ENCODE results near the gene PRR36. TPM values are rescaled to one million over a fixed set of nuclear protein-coding genes. Genes with fewer than 3 reads are reported as not detected.
A peak's percentile ranks its signal among the peaks of the same experiment; 100 is the strongest.
"Not testable (repeated sequence)": the region's sequence is repeated elsewhere in the genome, so short reads cannot be mapped to it uniquely, and the experiment has no call there.

Gene PRR36
- total and polyA plus RNA-seq, 5 donors from 2014 or later, result 0.05 to 0.22 (median 0.12) TPM; not detected in 2

- H3K27ac ChIP-seq (ENCODE audit: insufficient read depth, low read length, poor library complexity, severe bottlenecking), result no peak overlapping the region
- Mint-ChIP-seq H3K9me3 (peaks cover 0 to 6% (median 0%) of the 10 kb centered on the region in 7 donors), H3K36me3 (peaks cover under 1% of the 10 kb centered on the region), H3K4me1 (peaks cover 3 to 20% (median 10%) of the 10 kb centered on the region in 4 donors), H3K27me3 (peaks cover 9% of the 10 kb centered on the region), H3K27ac (no peak overlapping the region), H3K4me3 (no peak overlapping the region)
- DNase-seq (no peak), ATAC-seq (ENCODE audit: low read depth in 2 of 2) (no peak)
- H3K4me1 ChIP-seq (ENCODE audit: control insufficient read depth, insufficient read depth, low read length, poor library complexity, severe bottlenecking), result peaks cover 16% of the 10 kb centered on the region
- no peaks in the 10 kb centered on the region for H3K36me3 ChIP-seq (ENCODE audit: control insufficient read depth, insufficient read depth, low read length)
- no peak overlapping the region for H3K4me3 ChIP-seq (ENCODE audit: low read depth, low read length)
- no peaks in the 10 kb centered on the region for H3K9me3 ChIP-seq (ENCODE audit: control insufficient read depth in 2 of 2, low read length in 2 of 2)
- H3K27me3 ChIP-seq (ENCODE audit: control insufficient read depth, insufficient read depth, low read length), result no peaks in the 10 kb centered on the region
These were observed 25.7 kb upstream of the PRR36 start for GRCh38 chr19:7899751-7900378.

DNA sequence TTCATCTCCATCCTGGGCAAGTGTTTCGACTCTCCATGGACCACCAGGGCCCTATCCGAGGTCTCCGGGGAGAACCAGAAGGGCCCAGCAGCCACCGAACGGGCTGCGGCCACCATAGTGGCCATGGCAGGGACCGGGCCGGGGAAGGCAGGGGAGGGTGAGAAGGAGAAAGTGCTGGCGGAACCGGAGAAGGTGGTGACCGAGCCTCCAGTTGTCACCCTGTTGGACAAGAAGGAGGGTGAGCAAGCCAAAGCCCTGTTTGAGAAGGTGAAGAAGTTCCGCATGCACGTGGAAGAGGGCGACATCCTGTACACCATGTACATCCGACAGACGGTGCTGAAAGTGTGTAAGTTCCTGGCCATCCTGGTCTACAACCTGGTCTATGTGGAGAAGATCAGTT, 24.8 kb upstream of the PRR36 start:
- no peak for DNase-seq
- Histone ChIP-seq H3K27me3 (ENCODE audit: control insufficient read depth, insufficient read depth, low read length) (no peaks in the 10 kb centered on the region), H3K9me3 (ENCODE audit: control insufficient read depth in 2 of 2, low read length in 2 of 2) (no peaks in the 10 kb centered on the region), H3K27ac (ENCODE audit: insufficient read depth, low read length, poor library complexity, severe bottlenecking) (no peak overlapping the region), H3K36me3 (ENCODE audit: control insufficient read depth, insufficient read depth, low read length) (no peaks in the 10 kb centered on the region), H3K4me3 (ENCODE audit: low read depth, low read length) (no peak overlapping the region), H3K4me1 (ENCODE audit: control insufficient read depth, insufficient read depth, low read length, poor library complexity, severe bottlenecking) (peaks cover 9% of the 10 kb centered on the region)
- H3K27me3 Mint-ChIP-seq, result peaks cover 14% of the 10 kb centered on the region
- H3K36me3 Mint-ChIP-seq, result no peaks in the 10 kb centered on the region
- H3K9me3 Mint-ChIP-seq, result peaks cover 0 to 4% (median 0%) of the 10 kb centered on the region in 7 donors
- peaks cover 0 to 14% (median 6%) of the 10 kb centered on the region in 4 donors for H3K4me1 Mint-ChIP-seq
- no peak for ATAC-seq (ENCODE audit: low read depth in 2 of 2)
- H3K27ac Mint-ChIP-seq, result peak overlapping the region in 1 of 3 donors; percentile 20
- no peak overlapping the region for H3K4me3 Mint-ChIP-seq

DNA sequence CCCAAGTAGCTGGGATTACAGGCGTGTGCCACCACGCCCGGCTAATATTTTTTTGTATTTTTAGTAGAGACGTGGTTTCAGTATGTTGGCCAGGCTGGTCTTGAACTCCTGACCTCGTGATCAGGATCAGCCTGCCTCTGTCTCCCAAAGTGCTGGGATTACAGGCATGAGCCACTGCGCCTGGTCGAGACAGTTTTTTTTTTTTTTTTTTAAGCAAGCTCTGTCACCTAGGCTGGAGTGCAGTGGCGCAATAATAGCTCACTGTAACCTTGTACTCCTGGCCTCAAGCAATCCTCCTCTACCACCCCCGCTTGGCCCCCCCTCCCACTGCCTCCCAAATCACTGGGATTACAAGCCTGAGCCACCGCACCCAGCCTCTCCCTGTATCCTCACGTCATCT, 23.1 kb upstream of the PRR36 start:
- DNase-seq, result no peak
- Mint-ChIP-seq H3K4me3 (no peak overlapping the region), H3K4me1 (peaks cover 0 to 2% (median 0%) of the 10 kb centered on the region in 4 donors), H3K27ac (no peak overlapping the region), H3K9me3 (no peaks in the 10 kb centered on the region), H3K36me3 (no peaks in the 10 kb centered on the region), H3K27me3 (peaks cover 5% of the 10 kb centered on the region)
- Histone ChIP-seq H3K36me3 (ENCODE audit: control insufficient read depth, insufficient read depth, low read length) (no peaks in the 10 kb centered on the region), H3K27me3 (ENCODE audit: control insufficient read depth, insufficient read depth, low read length) (no peaks in the 10 kb centered on the region), H3K9me3 (ENCODE audit: control insufficient read depth in 2 of 2, low read length in 2 of 2) (no peaks in the 10 kb centered on the region), H3K27ac (ENCODE audit: insufficient read depth, low read length, poor library complexity, severe bottlenecking) (no peak overlapping the region), H3K4me1 (ENCODE audit: control insufficient read depth, insufficient read depth, low read length, poor library complexity, severe bottlenecking) (no peaks in the 10 kb centered on the region), H3K4me3 (ENCODE audit: low read depth, low read length) (no peak overlapping the region)
- no peak for ATAC-seq (ENCODE audit: low read depth in 2 of 2)

- ATAC-seq (ENCODE audit: low read depth in 2 of 2), result no peak
These were observed 21.4 kb upstream of the PRR36 start for GRCh38 chr19:7895565-7895964.

DNA sequence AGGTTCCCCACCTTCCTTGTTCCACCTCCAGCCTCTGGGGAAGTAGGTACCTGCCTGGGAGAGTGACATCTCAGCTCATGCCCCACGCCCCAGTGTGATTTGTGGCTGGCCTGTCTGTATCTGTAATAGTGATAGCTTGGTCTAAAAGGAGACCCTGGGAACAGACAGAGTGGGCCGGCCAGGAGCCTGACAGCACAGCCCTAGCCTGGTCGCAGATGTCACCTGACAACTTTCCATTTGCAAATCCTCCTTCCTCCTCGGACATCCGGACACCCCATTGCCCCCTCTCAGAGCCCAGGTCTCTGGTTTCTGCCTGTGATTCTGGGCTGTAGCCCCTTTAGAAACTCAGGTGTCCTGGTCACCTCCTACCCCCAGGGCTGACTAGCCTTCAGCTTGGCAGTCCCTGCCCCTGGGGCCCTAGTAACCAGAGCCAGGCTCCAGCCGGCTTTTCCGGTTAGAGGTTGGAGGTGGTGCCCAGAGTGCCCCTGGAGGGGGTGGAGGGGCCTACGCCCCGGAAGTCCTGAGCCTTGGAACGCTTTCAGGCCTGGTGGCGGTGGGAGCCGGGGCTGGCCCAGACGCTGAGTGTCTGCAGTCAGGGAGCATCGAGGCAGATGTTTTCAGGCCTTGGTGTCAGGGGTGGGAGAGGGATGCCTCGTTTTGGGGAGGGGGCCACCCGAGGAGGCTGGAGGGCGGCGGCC, 20.6 kb upstream of the PRR36 start:
- no peaks in the 10 kb centered on the region for H3K4me1 ChIP-seq (ENCODE audit: control insufficient read depth, insufficient read depth, low read length, poor library complexity, severe bottlenecking)
- no peaks in the 10 kb centered on the region for H3K9me3 ChIP-seq (ENCODE audit: control insufficient read depth in 2 of 2, low read length in 2 of 2)
- no peaks in the 10 kb centered on the region for H3K27me3 ChIP-seq (ENCODE audit: control insufficient read depth, insufficient read depth, low read length)
- H3K4me3 ChIP-seq (ENCODE audit: low read depth, low read length), result no peak overlapping the region
- Mint-ChIP-seq H3K36me3 (no peaks in the 10 kb centered on the region), H3K4me3 (no peak overlapping the region), H3K27me3 (peaks cover 11% of the 10 kb centered on the region), H3K9me3 (no peaks in the 10 kb centered on the region), H3K4me1 (no peaks in the 10 kb centered on the region), H3K27ac (no peak overlapping the region)
- no peaks in the 10 kb centered on the region for H3K36me3 ChIP-seq (ENCODE audit: control insufficient read depth, insufficient read depth, low read length)
- no peak for ATAC-seq (ENCODE audit: low read depth in 2 of 2)
- H3K27ac ChIP-seq (ENCODE audit: insufficient read depth, low read length, poor library complexity, severe bottlenecking), result no peak overlapping the region
- DNase-seq, result no peak

More at GRCh38 chr19:7895565-7895964, 21.4 kb upstream of the PRR36 start:
- Histone ChIP-seq H3K4me3 (ENCODE audit: low read depth, low read length) (no peak overlapping the region), H3K9me3 (ENCODE audit: control insufficient read depth in 2 of 2, low read length in 2 of 2) (no peaks in the 10 kb centered on the region), H3K36me3 (ENCODE audit: control insufficient read depth, insufficient read depth, low read length) (no peaks in the 10 kb centered on the region), H3K27ac (ENCODE audit: insufficient read depth, low read length, poor library complexity, severe bottlenecking) (no peak overlapping the region), H3K27me3 (ENCODE audit: control insufficient read depth, insufficient read depth, low read length) (no peaks in the 10 kb centered on the region), H3K4me1 (ENCODE audit: control insufficient read depth, insufficient read depth, low read length, poor library complexity, severe bottlenecking) (no peaks in the 10 kb centered on the region)
- Mint-ChIP-seq H3K27ac (no peak overlapping the region), H3K36me3 (no peaks in the 10 kb centered on the region), H3K27me3 (peaks cover 11% of the 10 kb centered on the region), H3K4me3 (no peak overlapping the region), H3K9me3 (no peaks in the 10 kb centered on the region), H3K4me1 (no peaks in the 10 kb centered on the region)
- DNase-seq, result no peak

DNA sequence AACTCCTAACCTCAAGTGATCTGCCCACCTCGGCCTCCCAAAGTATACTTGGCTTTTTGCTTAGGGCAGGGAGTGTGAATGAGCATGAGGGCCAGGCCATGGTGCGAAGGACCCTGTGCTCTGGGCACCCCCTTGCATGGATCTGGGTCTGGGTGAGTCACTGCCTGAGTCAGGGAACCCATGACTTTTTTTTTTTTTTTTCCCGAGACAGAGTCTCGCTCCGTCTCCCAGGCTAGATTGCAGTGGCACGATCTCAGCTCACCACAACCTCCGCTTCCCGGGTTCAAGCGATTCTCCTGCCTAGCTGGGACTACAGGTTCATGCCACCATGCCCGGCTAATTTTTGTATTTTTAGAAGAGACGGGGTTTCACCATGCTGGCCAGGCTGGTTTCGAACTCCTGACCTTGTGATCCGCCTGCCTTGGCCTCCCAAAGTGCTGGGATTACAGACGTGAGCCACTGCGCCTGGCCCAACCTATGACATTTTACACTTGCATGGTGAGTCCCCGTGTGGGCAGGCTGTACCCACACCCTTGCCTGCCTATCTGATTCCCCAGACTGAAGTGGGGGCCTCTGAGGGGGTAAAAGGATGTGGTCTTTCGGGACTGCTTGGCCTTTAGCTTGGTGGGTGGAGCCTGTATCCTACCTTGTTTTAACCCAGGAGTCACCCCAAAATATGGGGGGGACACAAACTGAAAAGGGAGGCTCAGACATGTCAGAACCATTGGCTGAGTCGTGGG, 19.3 kb upstream of the PRR36 start:
- not testable (repeated sequence) for H3K4me1 Mint-ChIP-seq; H3K4me1 ChIP-seq (ENCODE audit: control insufficient read depth, insufficient read depth, low read length, poor library complexity, severe bottlenecking); H3K9me3 Mint-ChIP-seq; H3K27ac ChIP-seq (ENCODE audit: insufficient read depth, low read length, poor library complexity, severe bottlenecking); H3K27me3 ChIP-seq (ENCODE audit: control insufficient read depth, insufficient read depth, low read length); H3K4me3 ChIP-seq (ENCODE audit: low read depth, low read length); H3K9me3 ChIP-seq (ENCODE audit: control insufficient read depth in 2 of 2, low read length in 2 of 2); H3K4me3 Mint-ChIP-seq; H3K27ac Mint-ChIP-seq; ATAC-seq (ENCODE audit: low read depth in 2 of 2); H3K36me3 Mint-ChIP-seq; H3K36me3 ChIP-seq (ENCODE audit: control insufficient read depth, insufficient read depth, low read length); DNase-seq
- H3K27me3 Mint-ChIP-seq, result peaks cover 19% of the 10 kb centered on the region

DNA sequence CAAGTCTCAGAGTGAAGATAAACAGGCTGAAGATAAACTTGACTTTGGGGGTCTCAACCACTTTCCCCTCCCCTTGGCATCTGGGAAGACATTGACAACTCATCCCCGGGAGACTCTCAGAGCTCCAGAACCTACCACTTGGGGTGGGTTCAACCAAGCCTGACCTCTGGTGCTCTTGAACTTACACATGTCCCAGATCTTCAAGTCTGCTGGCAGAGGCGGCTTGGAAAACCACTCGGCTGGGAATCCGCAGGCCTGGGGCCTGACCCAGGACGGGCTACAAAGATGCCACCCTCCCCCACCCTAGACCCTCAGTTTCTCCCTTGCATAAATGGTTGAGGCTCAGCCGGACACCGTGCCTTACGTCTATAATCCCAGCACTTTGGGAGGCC, 14.6 kb upstream of the PRR36 start:
- H3K27me3 ChIP-seq (ENCODE audit: control insufficient read depth, insufficient read depth, low read length), result peaks cover 3% of the 10 kb centered on the region
- no peak overlapping the region for H3K4me3 Mint-ChIP-seq
- H3K36me3 ChIP-seq (ENCODE audit: control insufficient read depth, insufficient read depth, low read length), result no peaks in the 10 kb centered on the region
- no peaks in the 10 kb centered on the region for H3K9me3 ChIP-seq (ENCODE audit: control insufficient read depth in 2 of 2, low read length in 2 of 2)
- no peaks in the 10 kb centered on the region for H3K4me1 Mint-ChIP-seq
- no peak overlapping the region for H3K27ac Mint-ChIP-seq
- no peak for ATAC-seq (ENCODE audit: low read depth in 2 of 2)
- peaks cover 0 to 1% (median 0%) of the 10 kb centered on the region in 7 donors for H3K9me3 Mint-ChIP-seq
- H3K27me3 Mint-ChIP-seq, result peaks cover 34% of the 10 kb centered on the region
- no peak overlapping the region for H3K4me3 ChIP-seq (ENCODE audit: low read depth, low read length)
- no peaks in the 10 kb centered on the region for H3K36me3 Mint-ChIP-seq
- no peaks in the 10 kb centered on the region for H3K4me1 ChIP-seq (ENCODE audit: control insufficient read depth, insufficient read depth, low read length, poor library complexity, severe bottlenecking)
- no peak for DNase-seq
- H3K27ac ChIP-seq (ENCODE audit: insufficient read depth, low read length, poor library complexity, severe bottlenecking), result no peak overlapping the region
